ENCODE data around the gene SAMSN1.

The SAMSN1 gene

GRCh38 chr21:14582934-14583628 is 37.0 kb upstream of the SAMSN1 start:
- no peak for TF ChIP-seq JUND (IDR thresholded peaks at IDR 0.05; ENCODE audit: low read depth)
- in situ Hi-C loops (cut with HindIII; ENCODE audit: low pct_unique_long_range_greater_than_20kb, low sequenced_read_pairs) = no loop called here
- DNase-seq (ENCODE audit: low read depth in 1 of 2, low spot score in 1 of 2) = no peak

- no peak for TF ChIP-seq JUND (IDR thresholded peaks at IDR 0.05; ENCODE audit: low read depth)
- DNase-seq (ENCODE audit: low read depth in 1 of 2, low spot score in 1 of 2) = no peak
- in situ Hi-C loops (cut with HindIII; ENCODE audit: low pct_unique_long_range_greater_than_20kb, low sequenced_read_pairs) = no loop called here
These were observed 35.9 kb upstream of the SAMSN1 start for GRCh38 chr21:14581902-14582457.

GRCh38 chr21:14573244-14573643 is 27.1 kb upstream of the SAMSN1 start:
- in situ Hi-C loops (cut with HindIII; ENCODE audit: low pct_unique_long_range_greater_than_20kb, low sequenced_read_pairs) = no loop called here

GRCh38 chr21:14572204-14572780 is 26.2 kb upstream of the SAMSN1 start:
- DNase-seq (ENCODE audit: low read depth in 1 of 2, low spot score in 1 of 2) = no peak
- in situ Hi-C loops (cut with HindIII; ENCODE audit: low pct_unique_long_range_greater_than_20kb, low sequenced_read_pairs) = no loop called here
- TF ChIP-seq JUND (IDR thresholded peaks at IDR 0.05; ENCODE audit: low read depth) = no peak

More at GRCh38 chr21:14573244-14573643, 27.1 kb upstream of the SAMSN1 start:
- TF ChIP-seq JUND (IDR thresholded peaks at IDR 0.05; ENCODE audit: low read depth) = no peak
- no peak for DNase-seq (ENCODE audit: low read depth in 1 of 2, low spot score in 1 of 2)

- no peak for DNase-seq (ENCODE audit: low read depth in 1 of 2, low spot score in 1 of 2)
- TF ChIP-seq JUND (IDR thresholded peaks at IDR 0.05; ENCODE audit: low read depth) = no peak
- in situ Hi-C loops (cut with HindIII; ENCODE audit: low pct_unique_long_range_greater_than_20kb, low sequenced_read_pairs) = no loop called here
These were observed 23.8 kb upstream of the SAMSN1 start for GRCh38 chr21:14569868-14570267.

GRCh38 chr21:14569026-14569621 is 23.0 kb upstream of the SAMSN1 start:
- in situ Hi-C loops (cut with HindIII; ENCODE audit: low pct_unique_long_range_greater_than_20kb, low sequenced_read_pairs) = no loop called here

GRCh38 chr21:14567331-14568279 is 21.5 kb upstream of the SAMSN1 start:
- in situ Hi-C loops (cut with HindIII; ENCODE audit: low pct_unique_long_range_greater_than_20kb, low sequenced_read_pairs) = no loop called here
- TF ChIP-seq JUND (IDR thresholded peaks at IDR 0.05; ENCODE audit: low read depth) = no peak
- DNase-seq (ENCODE audit: low read depth in 1 of 2, low spot score in 1 of 2) = no peak

More at GRCh38 chr21:14569026-14569621, 23.0 kb upstream of the SAMSN1 start:
- no peak for DNase-seq (ENCODE audit: low read depth in 1 of 2, low spot score in 1 of 2)
- TF ChIP-seq JUND (IDR thresholded peaks at IDR 0.05; ENCODE audit: low read depth) = no peak

GRCh38 chr21:14566894-14567293 is 20.8 kb upstream of the SAMSN1 start:
- TF ChIP-seq JUND (IDR thresholded peaks at IDR 0.05; ENCODE audit: low read depth) = no peak
- DNase-seq (ENCODE audit: low read depth in 1 of 2, low spot score in 1 of 2) = no peak
- in situ Hi-C loops (cut with HindIII; ENCODE audit: low pct_unique_long_range_greater_than_20kb, low sequenced_read_pairs) = no loop called here

- DNase-seq (ENCODE audit: low read depth in 1 of 2, low spot score in 1 of 2) = no peak
- TF ChIP-seq JUND (IDR thresholded peaks at IDR 0.05; ENCODE audit: low read depth) = no peak
- in situ Hi-C loops (cut with HindIII; ENCODE audit: low pct_unique_long_range_greater_than_20kb, low sequenced_read_pairs) = no loop called here
These were observed 16.8 kb upstream of the SAMSN1 start for GRCh38 chr21:14562959-14563358.

GRCh38 chr21:14560555-14560954 is 14.4 kb upstream of the SAMSN1 start:
- in situ Hi-C loops (cut with HindIII; ENCODE audit: low pct_unique_long_range_greater_than_20kb, low sequenced_read_pairs) = no loop called here
- DNase-seq (ENCODE audit: low read depth in 1 of 2, low spot score in 1 of 2) = no peak
- no peak for TF ChIP-seq JUND (IDR thresholded peaks at IDR 0.05; ENCODE audit: low read depth)

GRCh38 chr21:14560139-14560538 is 14.0 kb upstream of the SAMSN1 start:
- in situ Hi-C loops (cut with HindIII; ENCODE audit: low pct_unique_long_range_greater_than_20kb, low sequenced_read_pairs) = no loop called here
- no peak for TF ChIP-seq JUND (IDR thresholded peaks at IDR 0.05; ENCODE audit: low read depth)
- DNase-seq (ENCODE audit: low read depth in 1 of 2, low spot score in 1 of 2) = no peak

GRCh38 chr21:14559102-14559501 is 13.0 kb upstream of the SAMSN1 start:
- no peak for DNase-seq (ENCODE audit: low read depth in 1 of 2, low spot score in 1 of 2)
- in situ Hi-C loops (cut with HindIII; ENCODE audit: low pct_unique_long_range_greater_than_20kb, low sequenced_read_pairs) = no loop called here
- TF ChIP-seq JUND (IDR thresholded peaks at IDR 0.05; ENCODE audit: low read depth) = no peak

Data from T47D (cell line).